Stimulated activated CD4-positive, alpha-beta T cell treated with anti-CD3 and anti-CD28 coated beads, TNF-alpha, amount 100 ng/mL, for 4 hours (primary cell): ENCODE results near the gene TECRL.

ENCODE experiments used
- DNase-seq, 3 experiments: peaks; one replicate each; pipeline ENCODE4 v3.0.0-alpha.2; 2020; ENCODE audit warnings: low read depth in 3 of 3

TECRL gene

GRCh38 chr4:64409300-64409699 lies at the start of gene TECRL:
Gene TECRL (minus strand): TSS chr4:64409450. CDS start chr4:64409351, 99 bp downstream.
- DNase-seq, result no peak

GRCh38 chr4:64432674-64433073 lies 23.4 kb upstream of the TECRL start:
- DNase-seq, result no peak

- no peak for DNase-seq
Measured at GRCh38 chr4:64430933-64431332, 21.7 kb upstream of the TECRL start.

GRCh38 chr4:64417974-64418373 lies 8.7 kb upstream of the TECRL start:
- DNase-seq, result no peak

GRCh38 chr4:64407000-64407399 lies 2.2 kb downstream of the TECRL start:
- DNase-seq, result no peak

- DNase-seq, result no peak
Measured at GRCh38 chr4:64405761-64406160, 3.5 kb downstream of the TECRL start.

- DNase-seq, result no peak
Measured at GRCh38 chr4:64402684-64403083, 6.6 kb downstream of the TECRL start.

- DNase-seq, result no peak
Measured at GRCh38 chr4:64399313-64400109, 9.7 kb downstream of the TECRL start.

- no peak for DNase-seq
Measured at GRCh38 chr4:64394469-64394868, 14.8 kb downstream of the TECRL start.

GRCh38 chr4:64388252-64388651 lies 21.0 kb downstream of the TECRL start:
- no peak for DNase-seq

- no peak for DNase-seq
Measured at GRCh38 chr4:64385220-64385619, 24.0 kb downstream of the TECRL start.

GRCh38 chr4:64384237-64385203 lies 24.7 kb downstream of the TECRL start:
- DNase-seq, result no peak

- DNase-seq, result no peak
Measured at GRCh38 chr4:64368741-64369140, 40.5 kb downstream of the TECRL start.

GRCh38 chr4:64361399-64361740 lies 47.9 kb downstream of the TECRL start:
- DNase-seq, result no peak

- no peak for DNase-seq
Measured at GRCh38 chr4:64360664-64361398, 48.4 kb downstream of the TECRL start.

- no peak for DNase-seq
Measured at GRCh38 chr4:64359489-64359888, 49.8 kb downstream of the TECRL start.

- no peak for DNase-seq
Measured at GRCh38 chr4:64353904-64354303, 55.3 kb downstream of the TECRL start.

GRCh38 chr4:64341711-64342110 lies 67.5 kb downstream of the TECRL start:
- no peak for DNase-seq

- DNase-seq, result no peak
Measured at GRCh38 chr4:64340218-64341110, 68.8 kb downstream of the TECRL start.

- DNase-seq, result no peak
Measured at GRCh38 chr4:64334964-64335363, 74.3 kb downstream of the TECRL start.

GRCh38 chr4:64330143-64330542 lies 79.1 kb downstream of the TECRL start:
- DNase-seq, result no peak
